SK-N-SH (cell line): ENCODE results near the gene GPS2. TPM values are rescaled to one million over a fixed set of nuclear protein-coding genes. Genes with fewer than 3 reads are reported as not detected.

Source experiments
- CTCF ChIA-PET: fragments of 300-600, 350-600 bp; formaldehyde crosslinking; extraction: SDS; loops from one replicate; lab custom pipeline; 2021; lab: Yijun Ruan, JAX
- POLR2A ChIA-PET: fragments of 350-600 bp; sonication (Branson Sonifier 250); formaldehyde crosslinking; extraction: SDS; loops from one replicate; lab custom pipeline; 2020; ENCODE audit warnings: antibody characterized with exemption, inconsistent platforms; lab: Yijun Ruan, JAX
- DNase-seq: peaks from one replicate; pipeline ENCODE4 v3.0.0; 2012
- H2AFZ ChIP-seq: fragments of 200-600 bp; sonication (generic); 2 replicates; pipeline ENCODE4 v1.8.1; 2016; ENCODE audit warnings: antibody characterized with exemption, mild to moderate bottlenecking, low read depth
- H3F3A ChIP-seq: fragments of 200-600 bp; sonication (generic); replicated peaks from 2 replicates; pipeline ENCODE3; 2016; ENCODE audit warnings: antibody characterized with exemption, mild to moderate bottlenecking; ENCODE audit not compliant: insufficient read depth
- H3K27ac ChIP-seq, 2 experiments: fragments of 200-500 bp in 1 of 2; fragments of 200-600 bp in 1 of 2; sonication (Bioruptor generic) in 1 of 2; sonication (generic), shearing (Covaris generic) in 1 of 2; 2 replicates each; pipeline versions ENCODE4 v1.5.1 to v1.6.1; 2014 to 2016; ENCODE audit warnings: low read depth in 2 of 2, inconsistent platforms in 1 of 2, low read length in 1 of 2, mild to moderate bottlenecking in 1 of 2, mixed read lengths in 1 of 2
- H3K27me3 ChIP-seq: fragments of 200-600 bp; sonication (generic), shearing (Covaris generic); 2 replicates; pipeline ENCODE4 v1.6.1; 2016; ENCODE audit warnings: mixed run types; ENCODE audit not compliant: insufficient read depth
- H3K36me3 ChIP-seq, 2 experiments: fragments of 200-500 bp in 1 of 2; fragments of 200-600 bp in 1 of 2; sonication (Bioruptor generic) in 1 of 2; sonication (generic) in 1 of 2; replicated peaks in 1 of 2; 2 replicates each; pipeline versions ENCODE3 to v1.5.1; 2014 to 2016; ENCODE audit warnings: low read length in 1 of 2, mild to moderate bottlenecking in 1 of 2; ENCODE audit not compliant: insufficient read depth in 2 of 2, control insufficient read depth in 1 of 2
- H3K4me1 ChIP-seq, 2 experiments: fragments of 200-500 bp in 1 of 2; fragments of 200-600 bp in 1 of 2; sonication (Bioruptor generic) in 1 of 2; sonication (generic), shearing (Covaris generic) in 1 of 2; 2 replicates each; pipeline versions ENCODE4 v1.5.1 to v1.6.1; 2014 to 2016; ENCODE audit warnings: low read depth in 1 of 2, low read length in 1 of 2, mixed run types in 1 of 2; ENCODE audit not compliant: insufficient read depth in 2 of 2, control insufficient read depth in 1 of 2
- H3K4me2 ChIP-seq: fragments of 200-600 bp; sonication (generic), shearing (Covaris generic); 2 replicates; pipeline ENCODE4 v1.6.1; 2017; ENCODE audit warnings: mixed run types
- H3K4me3 ChIP-seq, 2 experiments: fragments of 200-500 bp in 1 of 2; fragments of 200-600 bp in 1 of 2; sonication (Bioruptor generic) in 1 of 2; sonication (generic), shearing (Covaris generic) in 1 of 2; 2 replicates each; pipeline versions ENCODE4 v1.5.1 to v1.8.1; 2014 to 2016; ENCODE audit warnings: low read depth in 2 of 2, inconsistent platforms in 1 of 2, low read length in 1 of 2, mild to moderate bottlenecking in 1 of 2, mixed read lengths in 1 of 2, moderate library complexity in 1 of 2
- H3K79me2 ChIP-seq: fragments of 200-600 bp; sonication (generic); 2 replicates; pipeline ENCODE4 v1.8.1; 2017; ENCODE audit warnings: mild to moderate bottlenecking; ENCODE audit not compliant: insufficient read depth
- H3K9ac ChIP-seq: fragments of 200-600 bp; sonication (generic); 2 replicates; pipeline ENCODE4 v1.6.1; 2017; ENCODE audit warnings: mixed run types
- H3K9me2 ChIP-seq: fragments of 200-600 bp; sonication (generic); 2 replicates; pipeline ENCODE4 v1.6.1; 2017; ENCODE audit warnings: mixed run types
- H3K9me3 ChIP-seq: fragments of 200-600 bp; sonication (generic); 2 replicates; pipeline ENCODE4 v1.6.1; 2017; ENCODE audit warnings: mixed run types, mild to moderate bottlenecking, moderate library complexity
- H4K20me1 ChIP-seq: fragments of 200-600 bp; sonication (generic); 2 replicates; pipeline ENCODE4 v1.6.1; 2017; ENCODE audit warnings: mild to moderate bottlenecking, mixed run types; ENCODE audit not compliant: insufficient read depth
- CHD2 ChIP-seq: fragments of 150-350 bp; IDR thresholded peaks from 2 replicates; pipeline ENCODE4 v1.6.1; 2018; ENCODE audit warnings: low read length; ENCODE audit not compliant: partially characterized antibody
- ELF1 ChIP-seq: IDR thresholded peaks from 2 replicates; pipeline ENCODE4 v1.4.0; 2012
- EP300 ChIP-seq, 2 experiments: IDR thresholded peaks; 2 replicates each; pipeline versions ENCODE4 v1.4.0 to v1.6.1; 2012; ENCODE audit warnings: borderline replicate concordance in 1 of 2, low read depth in 1 of 2, low read length in 1 of 2
- MXI1 ChIP-seq: IDR thresholded peaks from 2 replicates; pipeline ENCODE4 v1.6.1; 2012; ENCODE audit warnings: mild to moderate bottlenecking, low read depth, low read length, improper control_type of control experiment
- NFIC ChIP-seq: IDR thresholded peaks from 2 replicates; pipeline ENCODE4 v1.4.0; 2012; ENCODE audit warnings: borderline replicate concordance
- POLR2AphosphoS5 ChIP-seq: IDR thresholded peaks from 2 replicates; pipeline ENCODE4 v1.6.1; 2012; ENCODE audit warnings: low read depth, low read length
- RAD21 ChIP-seq: IDR thresholded peaks from 2 replicates; pipeline ENCODE4 v1.6.1; 2012; ENCODE audit warnings: mild to moderate bottlenecking, low read length
- RFX5 ChIP-seq: IDR thresholded peaks from 2 replicates; pipeline ENCODE4 v1.6.1; 2012; ENCODE audit warnings: mild to moderate bottlenecking, improper control_type of control experiment, low read length
- SIN3A ChIP-seq: IDR thresholded peaks from 2 replicates; pipeline ENCODE4 v1.6.1; 2012; ENCODE audit warnings: low read depth, mild to moderate bottlenecking, low read length, moderate library complexity, borderline replicate concordance
- TAF1 ChIP-seq: IDR thresholded peaks from 2 replicates; pipeline ENCODE4 v1.6.1; 2012; ENCODE audit warnings: low read depth, mild to moderate bottlenecking, low read length, moderate library complexity, borderline replicate concordance
- TCF12 ChIP-seq: IDR thresholded peaks from 2 replicates; pipeline ENCODE4 v1.4.0; 2012
- YY1 ChIP-seq: IDR thresholded peaks from 2 replicates; pipeline ENCODE4 v1.4.0; 2012; ENCODE audit warnings: low read depth, mild to moderate bottlenecking
- ZBTB33 ChIP-seq: IDR thresholded peaks from 2 replicates; pipeline ENCODE4 v1.4.0; 2012; ENCODE audit warnings: low read depth, borderline replicate concordance
- WGBS: methylation state at CpG from one replicate; pipeline ENCODE4 v1.1.6; 2017; ENCODE audit warnings: low lambda C conversion rate; 5-methylcytosine and 5-hydroxymethylcytosine counted together
- polyA plus RNA-seq, 3 experiments: library from polyadenylated mRNA; depleted of rRNA; stranded (reverse); fragments of >200 nt; gene quantifications; 2 replicates each; pipeline ENCODE4 v1.2.3, GENCODE V29; 2012

Gene GPS2
- polyA plus RNA-seq, 1 of the 3 experiments (the other 2 are of a cell fraction) = 102 TPM

GRCh38 chr17:7355053-7355452 is 39.9 kb upstream of the GPS2 start, which contains the start of gene TMEM95:
Gene TMEM95, plus strand, starts transcription at chr17:7355156. Its CDS starts 49 bp downstream, at chr17:7355205.
- peak within 1 kb of the TSS in 1 of 2 experiments; percentile 29; a peak in 1 of 4 replicates for H3K27ac ChIP-seq

GRCh38 chr17:7354262-7354843 is 39.2 kb upstream of the GPS2 start:
- no peak for TF ChIP-seq TCF12
- no peak for TF ChIP-seq ZBTB33
- TF ChIP-seq MXI1 = no peak
- TF ChIP-seq, all 33 proteins: peak for 0
- CTCF ChIA-PET = interaction anchor here (0.7 to 5.2 kb wide), 10 partner anchors 11 to 333 kb away, joined by 3 to 52 read pairs (median 22); partner anchors contain the start of genes NLGN2, SENP3, SOX15 and TP53
- Histone ChIP-seq H3F3A (peaks cover 11% of the 10 kb centered on the region), H2AFZ (no peak overlapping the region), H3K27me3 (no peaks in the 10 kb centered on the region), H3K27ac (no peak overlapping the region; a peak in 1 of 4 replicates), H3K9me3 (no peaks in the 10 kb centered on the region), H3K4me1 (peaks cover 19 to 48% of the 10 kb centered on the region in 2 experiments; a peak in 2 of 4 replicates), H3K4me3 (peak overlapping the region in 1 of 2 experiments; percentile 7; a peak in 1 of 4 replicates), H3K9ac (no peak overlapping the region), H4K20me1 (no peaks in the 10 kb centered on the region; the same call in 1 of the 2 replicates), H3K4me2 (peak overlapping the region; percentile 100), H3K9me2 (no peaks in the 10 kb centered on the region), H3K36me3 (no peaks in the 10 kb centered on the region), H3K79me2 (peaks cover 38% of the 10 kb centered on the region)
- POLR2A ChIA-PET = interaction anchor here (2.0 kb wide), 1 partner anchor 25 kb away, joined by 5 read pairs; no protein-coding TSS in a partner anchor
- WGBS = 84% methylated on average over 9 of the region's 9 CpGs
- no peak for DNase-seq

More at GRCh38 chr17:7355053-7355452, 39.9 kb upstream of the GPS2 start, which contains the start of gene TMEM95:
- no peak for DNase-seq
- H3K79me2 ChIP-seq = peaks cover 38% of the 10 kb centered on the region
- peak within 1 kb of the TSS in 1 of 2 experiments; percentile 7; a peak in 2 of 4 replicates for H3K4me3 ChIP-seq
- TF ChIP-seq EP300 (IDR thresholded peaks at IDR 0.05; ENCODE audit: borderline replicate concordance in 1 of 2, low read depth in 1 of 2, low read length in 1 of 2) = peak in 1 of 2 experiments; percentile 88; a peak in 2 of 4 replicates
- 0 out of 2 replicates have a peak, but pooled peaks have one; percentile 31 for TF ChIP-seq MXI1
- TF ChIP-seq CHD2 = peak; percentile 66
- TF ChIP-seq ELF1 = no peak
- no peak for TF ChIP-seq TAF1
- 0 out of 2 replicates have a peak, but pooled peaks have one; percentile 15 for TF ChIP-seq POLR2AphosphoS5
- peak; percentile 25; the same call in 1 of the 2 replicates for TF ChIP-seq NFIC
- TF ChIP-seq YY1 = no peak
- no peak for TF ChIP-seq RAD21
- TF ChIP-seq RFX5 = no peak
- no peak for TF ChIP-seq SIN3A
- H2AFZ ChIP-seq = no peak within 1 kb of the TSS
- ChIA-PET POLR2A (interaction anchor here (0.9 to 2.0 kb wide), 2 partner anchors 25 to 206 kb away, joined by 3 to 5 read pairs; no protein-coding TSS in a partner anchor), CTCF (interaction anchor here (0.8 to 5.2 kb wide), 17 partner anchors 10 to 333 kb away, joined by 3 to 52 read pairs (median 16); partner anchors contain the start of genes NEURL4, NLGN2, PLSCR3 and POLR2A)
- peak within 1 kb of the TSS; percentile 100 for H3K4me2 ChIP-seq
- peaks cover 5% of the 10 kb centered on the region for H3F3A ChIP-seq
- no CpG with 5 or more reads among the region's 10 CpGs for WGBS
- H3K9me2 ChIP-seq = no peaks in the 10 kb centered on the region
- no peak within 1 kb of the TSS for H3K9ac ChIP-seq
- no peaks in the 10 kb centered on the region for H3K36me3 ChIP-seq
- no peaks in the 10 kb centered on the region for H4K20me1 ChIP-seq
- no peaks in the 10 kb centered on the region for H3K27me3 ChIP-seq
- no peaks in the 10 kb centered on the region for H3K9me3 ChIP-seq
- H3K4me1 ChIP-seq = peaks cover 13 to 44% of the 10 kb centered on the region in 2 experiments; a peak in 2 of 4 replicates
